Endodermal cell (in vitro differentiated cells): ENCODE data around the gene PPFIA4. TPM values are rescaled to one million over a fixed set of nuclear protein-coding genes. Genes with fewer than 3 reads are reported as not detected.
A peak's percentile ranks its signal among the peaks of the same experiment; 100 is the strongest.

Experiments
- DNase-seq: peaks from one replicate; pipeline ENCODE4 v3.0.0-alpha.2; 2017
- H3K27ac ChIP-seq: 2 replicates; pipeline ENCODE4 v1.5.1; 2013; ENCODE audit warnings: mild to moderate bottlenecking, low read depth, low read length, moderate library complexity
- H3K27me3 ChIP-seq: 2 replicates; pipeline ENCODE4 v1.6.1; 2013; ENCODE audit warnings: mild to moderate bottlenecking, low read length, moderate library complexity; ENCODE audit not compliant: insufficient read depth, control insufficient read depth, poor library complexity, severe bottlenecking
- H3K36me3 ChIP-seq: 2 replicates; pipeline ENCODE4 v1.7.0; 2013; ENCODE audit warnings: mild to moderate bottlenecking, low read length, moderate library complexity; ENCODE audit not compliant: control insufficient read depth, insufficient read depth
- H3K4me1 ChIP-seq: one replicate; pipeline ENCODE4 v1.7.0; 2013; ENCODE audit warnings: low read length; ENCODE audit not compliant: control insufficient read depth, insufficient read depth
- H3K4me3 ChIP-seq: 2 replicates; pipeline ENCODE4 v1.5.1; 2013; ENCODE audit warnings: mild to moderate bottlenecking, low read length, moderate library complexity
- H3K9ac ChIP-seq: 2 replicates; pipeline ENCODE4 v1.6.1; 2013; ENCODE audit warnings: mild to moderate bottlenecking, low read length, moderate library complexity; ENCODE audit not compliant: poor library complexity, severe bottlenecking; ENCODE audit errors: extremely low read depth
- H3K9me3 ChIP-seq: 2 replicates; pipeline ENCODE4 v1.6.1; 2013; ENCODE audit warnings: mild to moderate bottlenecking, low read length, moderate library complexity; ENCODE audit not compliant: control insufficient read depth
- H3K27ac Mint-ChIP-seq: 2 replicates; pipeline ENCODE4 v1.8.0; 2020; ENCODE audit warnings: mixed read lengths
- H3K27me3 Mint-ChIP-seq: 2 replicates; pipeline ENCODE4 v1.8.0; 2021; ENCODE audit warnings: mild to moderate bottlenecking, mixed read lengths; ENCODE audit not compliant: insufficient read depth
- H3K36me3 Mint-ChIP-seq: 2 replicates; pipeline ENCODE4 v1.8.0; 2020; ENCODE audit warnings: low read depth, mixed read lengths
- H3K4me1 Mint-ChIP-seq: 2 replicates; pipeline ENCODE4 v1.8.0; 2020; ENCODE audit warnings: mixed read lengths
- H3K4me3 Mint-ChIP-seq: 2 replicates; pipeline ENCODE4 v1.8.0; 2020; ENCODE audit warnings: mild to moderate bottlenecking, moderate library complexity, mixed read lengths
- H3K9me3 Mint-ChIP-seq: 2 replicates; pipeline ENCODE4 v1.8.0; 2020; ENCODE audit warnings: mild to moderate bottlenecking, mixed read lengths
- CTCF ChIP-seq: fragments of 200-600 bp; sonication (generic); conservative IDR thresholded peaks from 2 replicates; pipeline ENCODE4 v1.5.0; 2021; ENCODE audit warnings: antibody characterized with exemption, mild to moderate bottlenecking
- WGBS, 2 experiments: methylation state at CpG; one replicate each; pipeline versions ENCODE4 v1.1.5 to v1.1.7; 2013; ENCODE audit warnings: missing lambda C conversion rate in 2 of 2, mixed read lengths in 1 of 2; ENCODE audit not compliant: insufficient coverage in 1 of 2, insufficient read length in 1 of 2; 5-methylcytosine and 5-hydroxymethylcytosine counted together
- total RNA-seq, 2 donors: library from RNA; stranded (reverse); fragmentation: NEBNext Ultra II Directional in 1 of 2; extraction: Animal tissue kit (Norgen Biotek cat#: 25700) in 1 of 2; gene quantifications; 2 replicates in 1 of 2; 3 replicates in 1 of 2; pipeline ENCODE4 v1.2.1, GENCODE V29; 2021

Gene PPFIA4
- total RNA-seq, 2 donors from 2014 or later = 8.4 to 12.1 TPM

- Histone ChIP-seq H3K4me1 (peaks cover 5% of the 10 kb centered on the region), H3K36me3 (no peaks in the 10 kb centered on the region), H3K27ac (no peak overlapping the region), H3K27me3 (peaks cover 7% of the 10 kb centered on the region), H3K9ac (no peak overlapping the region), H3K9me3 (peaks cover 15% of the 10 kb centered on the region), H3K4me3 (no peak overlapping the region)
- WGBS, 2 experiments = 87 to 100% methylated on average over 1 to 4 of the region's 4 CpGs
- no peak for TF ChIP-seq CTCF
- Mint-ChIP-seq H3K27ac (no peak overlapping the region), H3K4me3 (no peak overlapping the region), H3K9me3 (peaks cover 7% of the 10 kb centered on the region), H3K4me1 (no peaks in the 10 kb centered on the region), H3K36me3 (no peaks in the 10 kb centered on the region), H3K27me3 (peaks cover 10% of the 10 kb centered on the region)
- DNase-seq = peak; percentile 26
Observed at GRCh38 chr1:203103216-203103615, 76.9 kb downstream of the PPFIA4 start.

DNA sequence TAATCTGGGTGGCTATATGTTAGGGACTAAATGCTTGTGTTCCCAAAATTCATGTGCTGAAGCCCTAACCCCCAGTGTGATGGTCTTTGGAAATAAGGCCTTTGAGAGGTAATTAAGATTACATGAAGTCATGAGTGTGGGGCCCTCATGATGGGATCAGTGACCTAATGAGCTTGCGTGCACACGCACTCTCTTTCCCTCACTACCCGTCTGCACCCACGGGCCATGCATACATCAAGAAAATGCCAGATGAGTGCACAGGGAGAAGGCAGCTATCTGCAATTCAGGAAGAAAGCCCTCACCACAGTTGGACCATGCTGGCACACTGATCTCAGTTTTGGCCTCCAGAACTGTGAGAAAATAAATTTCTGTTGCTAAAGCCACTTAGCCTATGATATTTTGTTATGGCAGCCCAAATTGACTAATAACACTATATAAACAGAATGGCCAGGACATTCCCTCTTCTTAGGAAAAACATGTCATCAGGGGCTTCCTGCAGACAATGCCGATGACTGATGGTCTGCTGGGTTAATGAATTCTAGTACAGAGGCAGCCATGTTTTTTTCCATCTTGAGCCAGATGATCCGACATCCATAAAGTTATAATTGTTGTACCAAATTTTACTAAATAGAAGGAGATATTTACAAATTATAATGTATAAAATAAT is 77.7 kb downstream of the PPFIA4 start:
- Histone ChIP-seq H3K4me1 (peaks cover 5% of the 10 kb centered on the region), H3K9ac (no peak overlapping the region), H3K4me3 (no peak overlapping the region), H3K27me3 (peaks cover 7% of the 10 kb centered on the region), H3K27ac (no peak overlapping the region), H3K9me3 (peaks cover 15% of the 10 kb centered on the region), H3K36me3 (no peaks in the 10 kb centered on the region)
- DNase-seq = no peak
- no peak for TF ChIP-seq CTCF
- Mint-ChIP-seq H3K4me3 (no peak overlapping the region), H3K27me3 (peaks cover 17% of the 10 kb centered on the region), H3K36me3 (no peaks in the 10 kb centered on the region), H3K9me3 (peaks cover 7% of the 10 kb centered on the region), H3K27ac (no peak overlapping the region), H3K4me1 (no peaks in the 10 kb centered on the region)
- 95 to 98% methylated on average over 4 to 6 of the region's 6 CpGs for WGBS, 2 experiments

DNA sequence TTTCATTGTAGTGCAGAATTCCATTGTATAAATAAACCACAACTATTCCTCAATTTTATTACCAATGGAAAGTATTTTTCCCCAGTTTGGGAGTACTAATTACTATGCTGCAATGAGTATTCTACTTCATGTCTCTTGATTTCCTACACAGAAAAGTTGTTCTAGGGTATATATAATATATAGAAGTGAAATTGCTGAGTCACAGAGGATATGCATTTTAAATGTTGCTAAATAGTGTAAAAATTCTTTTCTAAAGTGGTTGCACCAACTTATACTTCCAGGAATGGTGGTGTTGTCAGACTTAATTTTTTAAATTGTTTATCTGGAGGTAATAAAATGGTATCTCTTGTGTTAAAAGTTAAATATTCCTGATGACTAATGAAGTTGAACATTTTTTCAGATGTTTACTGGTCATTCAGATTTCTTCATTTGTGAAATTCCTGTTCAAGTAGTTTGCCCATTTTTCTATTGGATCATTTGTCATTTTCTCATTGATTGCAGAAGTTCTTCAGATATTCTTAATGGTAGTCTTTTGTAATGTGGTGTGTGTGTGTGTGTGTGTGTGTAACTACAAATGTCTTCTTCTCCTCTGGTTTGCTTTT is 78.6 kb downstream of the PPFIA4 start:
- no peak for TF ChIP-seq CTCF
- no peak overlapping the region for H3K4me3 ChIP-seq
- H3K36me3 ChIP-seq = no peaks in the 10 kb centered on the region
- H3K27ac Mint-ChIP-seq = no peak overlapping the region
- peaks cover 7% of the 10 kb centered on the region for H3K9me3 Mint-ChIP-seq
- peaks cover 5% of the 10 kb centered on the region for H3K4me1 ChIP-seq
- H3K27ac ChIP-seq = no peak overlapping the region
- H3K27me3 Mint-ChIP-seq = peaks cover 25% of the 10 kb centered on the region
- no peak for DNase-seq
- no peaks in the 10 kb centered on the region for H3K4me1 Mint-ChIP-seq
- H3K4me3 Mint-ChIP-seq = no peak overlapping the region
- H3K9ac ChIP-seq = no peak overlapping the region
- H3K36me3 Mint-ChIP-seq = no peaks in the 10 kb centered on the region
- peaks cover 15% of the 10 kb centered on the region for H3K9me3 ChIP-seq
- peaks cover 15% of the 10 kb centered on the region for H3K27me3 ChIP-seq
